ENCODE results near the gene TTC28. TPM values are rescaled to one million over a fixed set of nuclear protein-coding genes. Genes with fewer than 3 reads are reported as not detected.

The TTC28 gene
- total and polyA plus RNA-seq, 2 donors (not counting 3 experiments of a cell fraction or from before 2014, with no cell fraction given): 16.5 to 51.1 TPM

GRCh38 chr22:28521451-28521850, 158.2 kb downstream of the TTC28 start:
- Histone ChIP-seq H3K27ac (ENCODE audit: insufficient read depth, low read depth, low read length) (no peak overlapping the region), H3K4me1 (ENCODE audit: control insufficient read depth, extremely low read depth, insufficient read depth, low read length) (no peaks in the 10 kb centered on the region), H3K36me3 (ENCODE audit: control insufficient read depth in 2 of 2, extremely low read depth in 1 of 2, insufficient read depth in 2 of 2, low read length in 2 of 2) (no peaks in the 10 kb centered on the region), H3K9me3 (replicated peaks; ENCODE audit: control insufficient read depth, insufficient read depth, low read length) (no peaks in the 10 kb centered on the region), H3K27me3 (ENCODE audit: control insufficient read depth in 2 of 2, insufficient read depth in 2 of 2, low read length in 2 of 2) (no peaks in the 10 kb centered on the region), H4K20me1 (replicated peaks; ENCODE audit: control insufficient read depth, extremely low read depth, insufficient read depth, low read length) (no peaks in the 10 kb centered on the region), H3K9me1 (replicated peaks; ENCODE audit: control insufficient read depth, extremely low read depth, insufficient read depth, low read length) (no peaks in the 10 kb centered on the region), H2AFZ (ENCODE audit: low read depth, low read length) (no peak overlapping the region), H3K4me3 (replicated peaks in 1 of 3; ENCODE audit: insufficient read depth in 1 of 3, low read depth in 1 of 3, low read length in 3 of 3) (no peak overlapping the region), H3K4me2 (ENCODE audit: insufficient read depth, low read length) (no peak overlapping the region), H3K79me2 (ENCODE audit: control insufficient read depth, insufficient read depth, low read length) (no peaks in the 10 kb centered on the region), H3K9ac (replicated peaks; ENCODE audit: extremely low read depth, insufficient read depth, low read length) (no peak overlapping the region)
- ChIA-PET CTCF (interaction anchor here (0.6 to 1.0 kb wide), 2 partner anchors 260 to 470 kb away, joined by 3 to 5 read pairs; no protein-coding TSS in a partner anchor), POLR2A (no interaction called here)
- no peak for TF ChIP-seq JUN (IDR thresholded peaks at IDR 0.05; ENCODE audit: borderline replicate concordance, insufficient read depth, insufficient read length, low read depth)
- no peak for TF ChIP-seq POLR2AphosphoS5 (IDR thresholded peaks at IDR 0.05; ENCODE audit: insufficient read depth, low read depth, low read length)
- no peak for TF ChIP-seq GATA2 (IDR thresholded peaks at IDR 0.05; ENCODE audit: insufficient read depth, insufficient read length, low read depth, low read length)
- TF ChIP-seq CTCF (IDR thresholded peaks at IDR 0.05; ENCODE audit: extremely low read depth in 1 of 2, insufficient read depth in 1 of 2, low read depth in 1 of 2, low read length in 2 of 2): no peak
- intact Hi-C loops (cut with micrococcal nuclease) (loop anchor here (1.0 kb wide), 1 partner anchor 27 kb away; no protein-coding TSS in a partner anchor), dilution Hi-C loops (cut with MboI; ENCODE audit: extremely low pct_ligation_motif_present, low sequenced_read_pairs) (no loop called here)
- no peak for DNase-seq (ENCODE audit: low read depth, low spot score)
- no peak for FAIRE-seq
- no TSS peak for BruUV-seq (replicated peaks)

DNA sequence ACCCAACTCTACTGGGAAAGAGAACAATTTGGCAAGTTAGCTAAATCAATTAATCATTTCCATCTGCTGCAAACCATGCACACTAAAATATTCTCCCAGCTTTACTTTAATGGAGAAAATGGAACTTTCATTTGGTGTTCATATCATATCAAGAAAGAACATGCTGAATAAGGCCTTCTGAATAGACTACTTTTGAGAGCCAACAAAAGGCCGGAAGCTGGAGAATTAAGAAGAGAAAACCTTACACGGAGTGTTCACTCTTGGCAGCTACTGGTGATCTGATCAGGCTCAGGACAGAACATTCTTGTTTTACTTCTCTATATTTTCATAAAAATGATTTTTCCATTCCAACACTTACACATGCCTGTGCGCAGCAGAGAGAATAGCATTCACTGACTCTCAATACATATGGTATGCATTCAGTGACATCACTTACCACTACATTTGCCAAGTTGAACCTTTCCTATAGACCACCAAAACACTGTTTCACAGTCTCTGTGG, 165.3 kb downstream of the TTC28 start:
- CTCF ChIA-PET: interaction anchor here (0.9 to 1.0 kb wide), 2 partner anchors 12 to 15 kb away, joined by 3 to 4 read pairs; no protein-coding TSS in a partner anchor
- Histone ChIP-seq H3K36me3 (ENCODE audit: control insufficient read depth in 2 of 2, extremely low read depth in 1 of 2, insufficient read depth in 2 of 2, low read length in 2 of 2) (no peaks in the 10 kb centered on the region), H3K27me3 (ENCODE audit: control insufficient read depth in 2 of 2, insufficient read depth in 2 of 2, low read length in 2 of 2) (no peaks in the 10 kb centered on the region), H3K79me2 (ENCODE audit: control insufficient read depth, insufficient read depth, low read length) (no peaks in the 10 kb centered on the region), H2AFZ (ENCODE audit: low read depth, low read length) (no peak overlapping the region), H3K9me1 (replicated peaks; ENCODE audit: control insufficient read depth, extremely low read depth, insufficient read depth, low read length) (no peaks in the 10 kb centered on the region), H3K4me3 (replicated peaks in 1 of 3; ENCODE audit: insufficient read depth in 1 of 3, low read depth in 1 of 3, low read length in 3 of 3) (no peak overlapping the region), H3K9ac (replicated peaks; ENCODE audit: extremely low read depth, insufficient read depth, low read length) (no peak overlapping the region), H3K4me2 (ENCODE audit: insufficient read depth, low read length) (no peak overlapping the region), H3K4me1 (ENCODE audit: control insufficient read depth, extremely low read depth, insufficient read depth, low read length) (no peaks in the 10 kb centered on the region), H4K20me1 (replicated peaks; ENCODE audit: control insufficient read depth, extremely low read depth, insufficient read depth, low read length) (no peaks in the 10 kb centered on the region), H3K27ac (ENCODE audit: insufficient read depth, low read depth, low read length) (no peak overlapping the region), H3K9me3 (replicated peaks; ENCODE audit: control insufficient read depth, insufficient read depth, low read length) (no peaks in the 10 kb centered on the region)
- TF ChIP-seq CTCF (IDR thresholded peaks at IDR 0.05; ENCODE audit: extremely low read depth in 1 of 2, insufficient read depth in 1 of 2, low read depth in 1 of 2, low read length in 2 of 2): no peak
- TF ChIP-seq, protein P1, sequence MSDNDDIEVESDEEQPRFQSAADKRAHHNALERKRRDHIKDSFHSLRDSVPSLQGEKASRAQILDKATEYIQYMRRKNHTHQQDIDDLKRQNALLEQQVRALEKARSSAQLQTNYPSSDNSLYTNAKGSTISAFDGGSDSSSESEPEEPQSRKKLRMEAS (IDR thresholded peaks at IDR 0.05; ENCODE audit: insufficient read depth, insufficient read length): no peak
- no peak for TF ChIP-seq EZH2 (IDR thresholded peaks at IDR 0.05; ENCODE audit: borderline replicate concordance, low read depth, low read length, severe bottlenecking)
- no peak for TF ChIP-seq MYC (IDR thresholded peaks at IDR 0.05; ENCODE audit: low read depth, low read length)
- no peak for TF ChIP-seq POLR2A (IDR thresholded peaks at IDR 0.05; ENCODE audit: low read depth, low read length)
- TF ChIP-seq POLR2AphosphoS5 (IDR thresholded peaks at IDR 0.05; ENCODE audit: insufficient read depth, low read depth, low read length): no peak
- no peak for TF ChIP-seq GATA2 (IDR thresholded peaks at IDR 0.05; ENCODE audit: insufficient read depth, insufficient read length, low read depth, low read length)
- TF ChIP-seq JUN (IDR thresholded peaks at IDR 0.05; ENCODE audit: borderline replicate concordance, insufficient read depth, insufficient read length, low read depth): no peak
- TF ChIP-seq FOS (IDR thresholded peaks at IDR 0.05; ENCODE audit: borderline replicate concordance, insufficient read depth, low read length): no peak
- dilution Hi-C loops (cut with MboI; ENCODE audit: extremely low pct_ligation_motif_present, low sequenced_read_pairs): no loop called here
- intact Hi-C loops (cut with micrococcal nuclease): no loop called here
- FAIRE-seq (no peak), DNase-seq (ENCODE audit: low read depth, low spot score) (no peak)
- POLR2A ChIA-PET: no interaction called here
- BruUV-seq (replicated peaks): no TSS peak

Measured in endothelial cell of umbilical vein (primary cell).